IMR-90 (cell line): Measurements from ENCODE around the gene PDE4A. TPM values are rescaled to one million over a fixed set of nuclear protein-coding genes. Genes with fewer than 3 reads are reported as not detected.

Source experiments
- ATAC-seq: fragments of 200-7000 bp; cut with Tn5 transposase; 2 replicates; pipeline ENCODE4 v1.9.1; 2020; ENCODE audit warnings: low read depth, mild to moderate bottlenecking, moderate library complexity
- BruUV-seq: library from RNA; stranded (reverse); fragments of 400-500 nt; replicated peaks from 2 replicates; lab custom pipeline; 2021; lab: Mats Ljungman, UMichigan
- CTCF ChIA-PET: fragments of 300-600 bp; formaldehyde crosslinking; extraction: SDS; loops from one replicate; lab custom pipeline; 2021; ENCODE audit warnings: antibody characterized with exemption; lab: Yijun Ruan, JAX
- POLR2A ChIA-PET: fragments of 300-600 bp; sonication (Branson Sonifier 250); formaldehyde crosslinking; loops from one replicate; lab custom pipeline; 2022; ENCODE audit warnings: antibody characterized with exemption; ENCODE audit not compliant: unreplicated experiment; lab: Charles Lee
- DNase-seq: peaks from one replicate; pipeline ENCODE4 v3.0.0; 2013
- H2AFZ ChIP-seq: replicated peaks from 2 replicates; pipeline ENCODE3; 2013; ENCODE audit warnings: low read length, mild to moderate bottlenecking; ENCODE audit not compliant: poor library complexity
- H2AK5ac ChIP-seq: 2 replicates; pipeline ENCODE4 v1.6.1; 2013; ENCODE audit warnings: low read depth, low read length, inconsistent platforms
- H2AK9ac ChIP-seq: replicated peaks from 2 replicates; pipeline ENCODE3; 2013; ENCODE audit warnings: mild to moderate bottlenecking, low read depth, low read length, moderate library complexity; ENCODE audit not compliant: poor library complexity
- H2BK120ac ChIP-seq: 2 replicates; pipeline ENCODE4 v1.6.1; 2013; ENCODE audit warnings: low read depth, low read length, inconsistent platforms
- H2BK15ac ChIP-seq: 3 replicates; pipeline ENCODE4 v1.6.1; 2013; ENCODE audit warnings: low read depth, low read length, inconsistent platforms
- H2BK20ac ChIP-seq: 2 replicates; pipeline ENCODE4 v1.6.1; 2013; ENCODE audit warnings: low read depth, mild to moderate bottlenecking, inconsistent platforms, low read length, moderate library complexity
- H2BK5ac ChIP-seq: 2 replicates; pipeline ENCODE4 v1.6.1; 2013; ENCODE audit warnings: mild to moderate bottlenecking, low read depth, low read length, inconsistent platforms; ENCODE audit not compliant: poor library complexity, severe bottlenecking
- H3K14ac ChIP-seq: replicated peaks from 2 replicates; pipeline ENCODE4 v1.6.1; 2013; ENCODE audit warnings: low read depth, low read length, inconsistent platforms
- H3K18ac ChIP-seq: 2 replicates; pipeline ENCODE4 v1.6.1; 2013; ENCODE audit warnings: low read depth, low read length, control low read depth
- H3K23ac ChIP-seq: 2 replicates; pipeline ENCODE4 v1.6.1; 2013; ENCODE audit warnings: low read depth, low read length, inconsistent platforms
- H3K27ac ChIP-seq: 2 replicates; pipeline ENCODE4 v1.5.1; 2013; ENCODE audit warnings: mild to moderate bottlenecking, control low read depth, low read length; ENCODE audit not compliant: insufficient read depth
- H3K27me3 ChIP-seq: 2 replicates; pipeline ENCODE4 v1.6.1; 2013; ENCODE audit warnings: low read length; ENCODE audit not compliant: control insufficient read depth, insufficient read depth
- H3K36me3 ChIP-seq: 2 replicates; pipeline ENCODE4 v1.6.1; 2013; ENCODE audit warnings: low read length, mixed read lengths; ENCODE audit not compliant: control insufficient read depth, insufficient read depth
- H3K4ac ChIP-seq: 2 replicates; pipeline ENCODE4 v1.6.1; 2013; ENCODE audit warnings: low read depth, low read length, inconsistent platforms
- H3K4me1 ChIP-seq: 2 replicates; pipeline ENCODE4 v1.6.1; 2013; ENCODE audit warnings: low read length, mixed read lengths; ENCODE audit not compliant: control insufficient read depth, insufficient read depth
- H3K4me2 ChIP-seq: 2 replicates; pipeline ENCODE4 v1.6.1; 2013; ENCODE audit warnings: low read depth, mild to moderate bottlenecking, control low read depth, low read length, moderate library complexity
- H3K4me3 ChIP-seq: 2 replicates; pipeline ENCODE4 v1.5.1; 2013; ENCODE audit warnings: low read depth, mild to moderate bottlenecking, control low read depth, low read length, moderate library complexity; ENCODE audit not compliant: insufficient read depth
- H3K56ac ChIP-seq: 2 replicates; pipeline ENCODE4 v1.6.1; 2013; ENCODE audit warnings: low read length, inconsistent platforms; ENCODE audit not compliant: insufficient read depth; ENCODE audit errors: extremely low read depth
- H3K79me1 ChIP-seq, 2 experiments: 2 replicates each; pipeline ENCODE4 v1.6.1; 2013; ENCODE audit warnings: low read length in 2 of 2, inconsistent platforms in 1 of 2, low read depth in 1 of 2
- H3K9ac ChIP-seq: 2 replicates; pipeline ENCODE4 v1.6.1; 2013; ENCODE audit warnings: low read depth, low read length, control low read depth
- H3K9me1 ChIP-seq: 2 replicates; pipeline ENCODE4 v1.6.1; 2013; ENCODE audit warnings: low read length, inconsistent platforms; ENCODE audit not compliant: insufficient read depth
- H3K9me3 ChIP-seq: 2 replicates; pipeline ENCODE4 v1.6.1; 2013; ENCODE audit warnings: low read length; ENCODE audit not compliant: control insufficient read depth, insufficient read depth
- H4K20me1 ChIP-seq: 2 replicates; pipeline ENCODE4 v1.6.1; 2013; ENCODE audit warnings: low read length, inconsistent platforms; ENCODE audit not compliant: insufficient read depth
- H4K5ac ChIP-seq: 2 replicates; pipeline ENCODE4 v1.6.1; 2013; ENCODE audit warnings: mild to moderate bottlenecking, low read depth, low read length, control low read depth
- H4K8ac ChIP-seq, 2 experiments: 2 replicates each; pipeline ENCODE4 v1.6.1; 2013; ENCODE audit warnings: low read depth in 2 of 2, low read length in 2 of 2, control low read depth in 1 of 2, inconsistent platforms in 1 of 2
- H4K91ac ChIP-seq: 2 replicates; pipeline ENCODE4 v1.6.1; 2013; ENCODE audit warnings: low read depth, low read length, inconsistent platforms; ENCODE audit not compliant: insufficient read depth
- MAZ ChIP-seq: IDR thresholded peaks from 2 replicates; pipeline ENCODE4 v1.6.1; 2012; ENCODE audit warnings: low read depth, mild to moderate bottlenecking, low read length, improper control_type of control experiment, moderate library complexity, borderline replicate concordance
- RFX5 ChIP-seq: IDR thresholded peaks from 2 replicates; pipeline ENCODE4 v1.8.0; 2012; ENCODE audit warnings: low read depth, mild to moderate bottlenecking, low read length, moderate library complexity
- WGBS, 2 experiments: methylation state at CpG; one replicate each; pipeline versions ENCODE4 v1.1.5 to v1.1.7; 2013; ENCODE audit warnings: missing lambda C conversion rate in 2 of 2; ENCODE audit not compliant: insufficient read length in 1 of 2; ENCODE audit errors: extremely low coverage in 2 of 2; 5-methylcytosine and 5-hydroxymethylcytosine counted together
- dilution Hi-C: fragments of 300-500 bp; cut with HindIII; formaldehyde crosslinking; loops from one replicate; pipeline ENCODE4 v1.14.3; 2018; ENCODE audit warnings: low sequenced_read_pairs; ENCODE audit not compliant: unreplicated experiment
- in situ Hi-C: fragments of 300-500 bp; cut with MboI; formaldehyde crosslinking; loops from 3 replicates; pipeline ENCODE4 v1.14.3; 2019; ENCODE audit warnings: low sequenced_read_pairs, inconsistent platforms, mixed read lengths
- intact Hi-C: fragments of 100-400 bp; cut with micrococcal nuclease; formaldehyde crosslinking; loops from 2 replicates; pipeline ENCODE4 v1.10.0; 2022
- polyA plus RNA-seq, 3 experiments: library from polyadenylated mRNA; depleted of rRNA; stranded (reverse); fragments of >200 nt; gene quantifications; 2 replicates each; pipeline ENCODE4 v1.2.3, GENCODE V29; 2012; ENCODE audit warnings: low replicate concordance in 1 of 3
- total RNA-seq: library from RNA; depleted of rRNA; stranded (reverse); fragments of >200 nt; gene quantifications from 2 replicates; pipeline ENCODE4 v1.2.3, GENCODE V29; 2012

PDE4A gene
- total and polyA plus RNA-seq, 2 of the 4 experiments (the other 2 are of a cell fraction), result 1.8 to 7.0 TPM

GRCh38 chr19:10464456-10464855 is 44.1 kb downstream of the PDE4A start:
- Histone ChIP-seq H4K8ac (no peak overlapping the region), H3K23ac (no peak overlapping the region), H2AFZ (no peak overlapping the region), H3K56ac (no peak overlapping the region), H3K27ac (no peak overlapping the region), H2AK9ac (no peak overlapping the region), H3K9me1 (peaks cover 4% of the 10 kb centered on the region; the same call in 1 of the 2 replicates), H3K14ac (no peak overlapping the region), H3K9ac (no peak overlapping the region), H4K91ac (no peak overlapping the region), H3K18ac (no peak overlapping the region), H2BK15ac (no peak overlapping the region), H3K27me3 (no peaks in the 10 kb centered on the region), H3K4me3 (no peak overlapping the region), H3K4ac (no peak overlapping the region), H2BK120ac (no peak overlapping the region), H3K9me3 (no peaks in the 10 kb centered on the region), H3K79me1 (0 out of 4 replicates have a peak, but pooled peaks cover 0 to 3% of the 10 kb centered on the region in 2 experiments), H3K4me1 (peaks cover 3% of the 10 kb centered on the region; the same call in 1 of the 2 replicates), H4K20me1 (peaks cover 3% of the 10 kb centered on the region; the same call in 1 of the 2 replicates), H3K4me2 (no peak overlapping the region), H2BK20ac (no peak overlapping the region), H2BK5ac (no peak overlapping the region), H2AK5ac (no peak overlapping the region), H3K36me3 (peaks cover 18% of the 10 kb centered on the region), H4K5ac (no peak overlapping the region)
- intact Hi-C loops (no loop called here), dilution Hi-C loops (no loop called here), in situ Hi-C loops (no loop called here)
- ATAC-seq, result no peak
- DNase-seq, result no peak
- WGBS, 2 experiments, result no CpG with 5 or more reads among the region's 5 CpGs
- CTCF ChIA-PET, result no interaction called here
- no peak for TF ChIP-seq MAZ
- TF ChIP-seq RFX5, result no peak
- POLR2A ChIA-PET, result no interaction called here
- BruUV-seq, result no TSS peak
